HepG2 (cell line): Measurements from ENCODE around the gene PPP6R2. TPM values are rescaled to one million over a fixed set of nuclear protein-coding genes. Genes with fewer than 3 reads are reported as not detected.

Experiments
- ARID4A ChIP-seq: sonication (generic); formaldehyde crosslinking; IDR thresholded peaks from 2 replicates; pipeline ENCODE4 v1.5.0; 2020; ENCODE audit warnings: mild to moderate bottlenecking, missing genetic modification reagents, borderline replicate concordance
- FOXP4 ChIP-seq: sonication (generic); formaldehyde crosslinking; IDR thresholded peaks from 2 replicates; pipeline ENCODE4 v1.4.0; 2020; ENCODE audit warnings: missing genetic modification reagents
- KMT2A ChIP-seq: sonication (generic); formaldehyde crosslinking; IDR thresholded peaks from 2 replicates; pipeline ENCODE4 v1.4.0; 2020; ENCODE audit warnings: missing genetic modification reagents
- MXD3 ChIP-seq: IDR thresholded peaks from 2 replicates; pipeline ENCODE4 v1.6.1; 2016; ENCODE audit warnings: mild to moderate bottlenecking, missing biosample characterization, missing genetic modification reagents
- TEAD3 ChIP-seq: optimal IDR thresholded peaks from 2 replicates; pipeline ENCODE3; 2016; ENCODE audit warnings: borderline replicate concordance
- ZBTB38 ChIP-seq: sonication (generic); formaldehyde crosslinking; IDR thresholded peaks from 2 replicates; pipeline ENCODE4 v1.5.1; 2020; ENCODE audit warnings: mild to moderate bottlenecking, missing genetic modification reagents
- ZGPAT ChIP-seq: IDR thresholded peaks from 2 replicates; pipeline ENCODE4 v1.6.1; 2016; ENCODE audit warnings: mild to moderate bottlenecking
- ZHX2 ChIP-seq, 2 experiments: sonication (generic) in 1 of 2; formaldehyde crosslinking in 1 of 2; IDR thresholded peaks; 2 replicates each; pipeline versions ENCODE4 v1.6.1 to v1.9.0; 2014 to 2022; ENCODE audit warnings: antibody characterized with exemption in 1 of 2, borderline replicate concordance in 1 of 2, inconsistent platforms in 1 of 2, low read depth in 1 of 2, missing genetic modification reagents in 1 of 2
- ZNF362 ChIP-seq: sonication (generic); formaldehyde crosslinking; IDR thresholded peaks from 2 replicates; pipeline ENCODE4 v1.4.0; 2020; ENCODE audit warnings: missing genetic modification reagents, mild to moderate bottlenecking, borderline replicate concordance
- ZNF713 ChIP-seq: sonication (generic); formaldehyde crosslinking; IDR thresholded peaks from 2 replicates; pipeline ENCODE4 v1.4.0; 2020; ENCODE audit warnings: mild to moderate bottlenecking, missing genetic modification reagents
- ZSCAN22 ChIP-seq: sonication (generic); formaldehyde crosslinking; IDR thresholded peaks from 2 replicates; pipeline ENCODE4 v1.4.0; 2020; ENCODE audit warnings: mild to moderate bottlenecking, missing genetic modification reagents
- polyA plus RNA-seq, 8 experiments: library from polyadenylated mRNA; depleted of rRNA in 3 of 8; stranded (reverse) in 7 of 8; unstranded in 1 of 8; fragments of >200 nt; fragmentation: Illumina TruSeq in 4 of 8; extraction: Trizol in 4 of 8; gene quantifications; 2 replicates each; pipeline versions ENCODE4 v1.2.1 to v1.2.3, GENCODE V29; 2011 to 2016; ENCODE audit warnings: low read depth in 4 of 8, missing spikeins in 1 of 8, mixed read lengths in 1 of 8; ENCODE audit not compliant: insufficient read depth in 1 of 8
- total RNA-seq, 5 experiments: library from RNA; depleted of rRNA; stranded (reverse); fragments of >200 nt; fragmentation: Illumina TruSeq; extraction: Trizol; gene quantifications; 2 replicates each; pipeline ENCODE4 v1.2.3, GENCODE V29; 2016; ENCODE audit warnings: low read depth in 1 of 5

PPP6R2 gene
- total and polyA plus RNA-seq, 2 of the 13 experiments (the other 11 are each of a cell fraction or from before 2014, with no cell fraction given): 55.0 to 102 TPM

- TF ChIP-seq ZHX2 (IDR thresholded peaks at IDR 0.05; ENCODE audit: low read depth) (no peak; the same call in 1 of the 2 replicates), ZHX2 (CRISPR knock-in tag; IDR thresholded peaks at IDR 0.05; ENCODE audit: borderline replicate concordance) (peak; percentile 84; the same call in 1 of the 2 replicates), FOXP4 (CRISPR knock-in tag) (peak; percentile 56), MXD3 (CRISPR knock-in tag) (peak; percentile 56), ZBTB38 (CRISPR knock-in tag) (peak; percentile 90), ZGPAT (CRISPR knock-in tag) (peak; percentile 88), ZSCAN22 (CRISPR knock-in tag) (no peak), ZNF713 (CRISPR knock-in tag) (no peak), ZNF362 (CRISPR knock-in tag) (peak; percentile 59), KMT2A (CRISPR knock-in tag) (no peak; the same call in none of the 2 replicates), TEAD3 (CRISPR knock-in tag) (peak; percentile 100), ARID4A (CRISPR knock-in tag) (peak; percentile 96)
Observed at GRCh38 chr22:50293441-50294318, 49.4 kb upstream of the PPP6R2 start (continued).
